OCI-LY7 (cell line): ENCODE results near the gene UFC1. TPM values are rescaled to one million over a fixed set of nuclear protein-coding genes. Genes with fewer than 3 reads are reported as not detected.

Experiments
- BruUV-seq: library from RNA; stranded (reverse); fragments of 400-500 nt; replicated peaks from 2 replicates; lab custom pipeline; 2021; lab: Mats Ljungman, UMichigan
- CTCF ChIA-PET: fragments of 300-600 bp; sonication (Branson Sonifier 250); formaldehyde crosslinking; loops from one replicate; lab custom pipeline; 2022; ENCODE audit warnings: antibody characterized with exemption; ENCODE audit not compliant: unreplicated experiment; lab: Charles Lee
- POLR2A ChIA-PET: fragments of 300-600 bp; sonication (Branson Sonifier 250); formaldehyde crosslinking; loops from one replicate; lab custom pipeline; 2022; ENCODE audit warnings: antibody characterized with exemption; lab: Charles Lee
- DNase-seq: peaks from one replicate; pipeline ENCODE4 v3.0.0-alpha.2; 2015; ENCODE audit warnings: low spot score
- H2AFZ ChIP-seq: fragments of 200-600 bp; sonication (generic), shearing (Covaris generic); 2 replicates; pipeline ENCODE4 v1.6.1; 2014; ENCODE audit warnings: mild to moderate bottlenecking, antibody characterized with exemption, low read length, moderate library complexity
- H3K27ac ChIP-seq: fragments of 200-600 bp; sonication (generic); 2 replicates; pipeline ENCODE4 v1.5.1; 2014; ENCODE audit warnings: mixed run types, low read depth, mild to moderate bottlenecking, moderate library complexity, low read length, inconsistent platforms; ENCODE audit not compliant: poor library complexity, severe bottlenecking
- H3K36me3 ChIP-seq: fragments of 200-600 bp; sonication (generic); 2 replicates; pipeline ENCODE4 v1.6.1; 2014; ENCODE audit warnings: mild to moderate bottlenecking, antibody characterized with exemption, low read length, moderate library complexity, mixed read lengths; ENCODE audit not compliant: insufficient read depth
- H3K4me1 ChIP-seq: fragments of 200-600 bp; sonication (generic); 2 replicates; pipeline ENCODE4 v1.5.1; 2014; ENCODE audit warnings: mild to moderate bottlenecking, low read length; ENCODE audit not compliant: insufficient read depth, poor library complexity, severe bottlenecking
- H3K4me2 ChIP-seq: fragments of 200-600 bp; sonication (generic); 2 replicates; pipeline ENCODE4 v1.6.1; 2014; ENCODE audit warnings: mild to moderate bottlenecking, low read length
- H3K4me3 ChIP-seq: fragments of 200-600 bp; sonication (generic); 2 replicates; pipeline ENCODE4 v1.5.1; 2014; ENCODE audit warnings: mild to moderate bottlenecking, low read depth, low read length; ENCODE audit not compliant: poor library complexity, severe bottlenecking
- H3K79me2 ChIP-seq: fragments of 200-600 bp; sonication (generic); 2 replicates; pipeline ENCODE4 v1.6.1; 2016; ENCODE audit warnings: low read depth, mild to moderate bottlenecking, low read length, moderate library complexity, mixed read lengths; ENCODE audit not compliant: insufficient read depth
- H3K9me2 ChIP-seq: fragments of 200-600 bp; sonication (generic); 2 replicates; pipeline ENCODE4 v1.6.1; 2016; ENCODE audit warnings: mild to moderate bottlenecking, low read length, mixed read lengths; ENCODE audit not compliant: insufficient read depth
- H3K9me3 ChIP-seq: fragments of 200-600 bp; sonication (generic); 2 replicates; pipeline ENCODE4 v1.6.1; 2014; ENCODE audit warnings: mild to moderate bottlenecking, mixed run types, low read length, mixed read lengths
- H4K20me1 ChIP-seq: fragments of 200-600 bp; sonication (generic); 2 replicates; pipeline ENCODE4 v1.6.1; 2014; ENCODE audit warnings: mild to moderate bottlenecking, antibody characterized with exemption, low read length, moderate library complexity, mixed read lengths; ENCODE audit not compliant: insufficient read depth
- CTCF ChIP-seq: fragments of 200-600 bp; sonication (generic); conservative IDR thresholded peaks from 2 replicates; pipeline ENCODE4 v1.5.1; 2014; ENCODE audit warnings: mild to moderate bottlenecking, antibody characterized with exemption, low read length, moderate library complexity, mixed read lengths
- EZH2phosphoT487 ChIP-seq: fragments of 200-600 bp; sonication (generic); IDR thresholded peaks from 2 replicates; pipeline ENCODE4 v1.6.1; 2018; ENCODE audit warnings: low read depth, borderline replicate concordance, mild to moderate bottlenecking, mixed run types, antibody characterized with exemption, low read length, moderate library complexity, mixed read lengths
- intact Hi-C: fragments of 100-400 bp; cut with micrococcal nuclease; formaldehyde crosslinking; loops from one replicate; pipeline ENCODE4 v1.10.0; 2022; ENCODE audit not compliant: unreplicated experiment
- total RNA-seq, 2 experiments: library from RNA; depleted of rRNA in 1 of 2; stranded (reverse); fragments of >200 nt in 1 of 2; shearing (Covaris generic) in 1 of 2; gene quantifications; 2 replicates each; pipeline ENCODE4 v1.2.3, GENCODE V29; 2014 to 2022

UFC1 gene
- total RNA-seq, 2 experiments from 2014 or later, result 61.2 to 80.9 TPM

GRCh38 chr1:161175771-161176453, 22.1 kb downstream of the UFC1 start:
- H3K79me2 ChIP-seq, result peaks cover 9% of the 10 kb centered on the region; the same call in 1 of the 2 replicates
- H2AFZ ChIP-seq, result no peak overlapping the region
- peak overlapping the region; percentile 86 for H3K4me3 ChIP-seq
- no peaks in the 10 kb centered on the region for H4K20me1 ChIP-seq
- DNase-seq, result peak; percentile 62
- peak overlapping the region; percentile 60 for H3K27ac ChIP-seq
- no peaks in the 10 kb centered on the region for H3K9me2 ChIP-seq
- no TSS peak for BruUV-seq
- CTCF ChIA-PET, result interaction anchor here (1.4 to 1.8 kb wide), 3 partner anchors 10 to 50 kb away, joined by 3 to 10 read pairs (median 4); partner anchors contain the start of genes DEDD, PPOX and TOMM40L
- no peak for TF ChIP-seq CTCF
- TF ChIP-seq EZH2phosphoT487, result no peak
- no peaks in the 10 kb centered on the region for H3K9me3 ChIP-seq
- intact Hi-C loops, result no loop called here
- POLR2A ChIA-PET, result interaction anchor here (1.0 to 3.1 kb wide), 3 partner anchors 9 to 522 kb away, joined by 5 to 23 read pairs (median 5); partner anchors contain the start of genes PPOX and TOMM40L
- peaks cover 46% of the 10 kb centered on the region for H3K36me3 ChIP-seq
- peak overlapping the region; percentile 99 for H3K4me2 ChIP-seq
- peaks cover 29% of the 10 kb centered on the region for H3K4me1 ChIP-seq

- Histone ChIP-seq H3K4me1 (peaks cover 29% of the 10 kb centered on the region), H3K4me2 (peak overlapping the region; percentile 99), H3K9me2 (no peaks in the 10 kb centered on the region), H4K20me1 (no peaks in the 10 kb centered on the region), H3K9me3 (no peaks in the 10 kb centered on the region), H3K4me3 (peak overlapping the region; percentile 86), H2AFZ (peak overlapping the region; percentile 51), H3K79me2 (peaks cover 9% of the 10 kb centered on the region; the same call in 1 of the 2 replicates), H3K36me3 (peaks cover 39% of the 10 kb centered on the region), H3K27ac (peak overlapping the region; percentile 60)
- intact Hi-C loops, result loop anchor here (1.0 kb wide), 2 partner anchors 10 to 49 kb away; partner anchors contain the start of gene PPOX
- BruUV-seq, result no TSS peak
- DNase-seq, result peak; percentile 28
- POLR2A ChIA-PET, result interaction anchor here (0.6 to 3.1 kb wide), 5 partner anchors 10 to 523 kb away, joined by 3 to 23 read pairs (median 5); partner anchors contain the start of genes PPOX and TOMM40L
- no peak for TF ChIP-seq CTCF
- no peak for TF ChIP-seq EZH2phosphoT487
- CTCF ChIA-PET, result interaction anchor here (0.6 to 1.8 kb wide), 5 partner anchors 10 to 131 kb away, joined by 3 to 15 read pairs (median 4); partner anchors contain the start of genes DEDD, PPOX and TOMM40L
Measured at GRCh38 chr1:161176468-161177111, 22.8 kb downstream of the UFC1 start.
